Kidney capillary endothelial cell (primary cell): ENCODE data around the gene APCDD1.

ENCODE experiments used
- DNase-seq: peaks from one replicate; pipeline ENCODE4 v3.0.0-alpha.2; 2018; ENCODE audit warnings: low spot score

APCDD1 gene

DNA sequence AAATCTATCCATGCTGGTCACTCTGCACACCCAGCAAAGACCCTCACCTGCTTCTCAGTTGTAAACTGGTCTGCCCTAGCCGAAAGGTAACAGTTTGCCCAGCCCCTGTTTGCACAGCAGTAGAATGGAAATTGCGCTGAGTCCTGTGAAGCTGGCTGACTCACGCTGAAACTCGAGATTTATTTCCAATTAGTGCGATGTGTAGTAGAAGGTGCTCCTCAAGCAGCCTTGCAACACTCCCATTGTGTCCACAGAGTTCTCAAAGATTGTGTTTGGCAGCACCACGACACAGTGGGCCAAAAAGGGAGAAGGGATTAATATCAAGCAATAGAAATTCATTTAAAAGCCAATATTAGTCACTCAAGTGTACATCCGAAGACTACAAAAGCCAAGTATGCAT is 21.7 kb upstream of the APCDD1 start:
- no peak for DNase-seq

DNA sequence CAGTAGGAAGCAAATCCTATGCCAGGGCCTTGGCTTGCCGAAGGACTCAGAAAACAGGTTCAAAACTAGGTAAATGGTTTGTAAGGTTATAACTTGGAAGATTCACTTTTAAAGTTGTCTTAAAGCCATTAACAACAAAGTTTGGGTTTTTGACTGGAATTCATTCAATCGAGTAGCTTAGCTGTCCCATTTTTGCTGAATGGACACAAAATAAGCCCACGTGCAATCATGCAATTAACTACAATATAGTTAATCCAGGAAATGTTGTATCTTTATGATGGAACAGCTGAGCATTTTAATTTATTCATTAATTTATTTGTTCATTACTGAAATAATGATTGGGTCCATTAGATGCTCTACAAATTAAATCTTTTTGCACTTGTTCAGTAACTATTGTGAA is 18.3 kb upstream of the APCDD1 start:
- no peak for DNase-seq

GRCh38 chr18:10437837-10438236 is 16.6 kb upstream of the APCDD1 start:
- no peak for DNase-seq

DNA sequence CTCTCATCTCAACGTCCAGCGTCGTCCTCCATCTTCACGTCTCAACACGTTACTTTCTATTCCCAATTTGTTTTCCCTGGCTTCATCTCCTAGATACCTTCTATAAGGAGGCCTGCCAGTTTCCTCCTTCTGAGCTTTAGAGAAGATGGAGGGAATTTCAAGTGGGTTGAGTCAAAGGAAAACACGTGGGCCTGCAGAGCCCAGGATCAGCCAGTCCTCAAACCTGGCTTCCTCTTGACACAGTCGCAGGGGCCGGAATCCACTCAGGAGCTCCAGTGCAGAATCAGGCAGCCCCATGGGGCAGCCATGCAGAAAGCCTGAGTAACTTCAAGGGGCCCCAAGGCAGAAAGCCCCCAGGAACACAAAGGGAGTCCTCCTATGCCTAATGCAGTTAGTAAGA is 14.5 kb upstream of the APCDD1 start:
- DNase-seq: no peak

DNA sequence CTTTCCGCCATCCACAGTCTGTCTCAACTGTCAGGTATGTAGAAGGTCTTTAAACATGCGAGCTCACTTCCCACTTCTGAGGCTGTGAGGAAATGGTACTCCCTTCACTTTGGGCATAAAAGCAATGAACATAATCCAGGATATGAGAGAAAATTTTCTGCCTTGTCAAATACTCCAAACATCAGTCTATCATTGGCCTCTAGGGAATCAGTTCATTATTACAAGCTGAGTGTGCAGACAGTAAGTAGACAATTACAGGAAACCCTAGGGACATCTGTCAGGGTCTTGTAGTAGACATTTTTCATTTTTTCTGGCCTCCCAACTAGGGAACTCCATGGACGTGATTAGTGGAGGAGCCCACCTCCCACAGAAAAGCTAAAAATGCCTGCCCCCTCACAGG is 13.6 kb upstream of the APCDD1 start:
- no peak for DNase-seq

GRCh38 chr18:10441472-10441871 is 13.0 kb upstream of the APCDD1 start:
- no peak for DNase-seq

DNA sequence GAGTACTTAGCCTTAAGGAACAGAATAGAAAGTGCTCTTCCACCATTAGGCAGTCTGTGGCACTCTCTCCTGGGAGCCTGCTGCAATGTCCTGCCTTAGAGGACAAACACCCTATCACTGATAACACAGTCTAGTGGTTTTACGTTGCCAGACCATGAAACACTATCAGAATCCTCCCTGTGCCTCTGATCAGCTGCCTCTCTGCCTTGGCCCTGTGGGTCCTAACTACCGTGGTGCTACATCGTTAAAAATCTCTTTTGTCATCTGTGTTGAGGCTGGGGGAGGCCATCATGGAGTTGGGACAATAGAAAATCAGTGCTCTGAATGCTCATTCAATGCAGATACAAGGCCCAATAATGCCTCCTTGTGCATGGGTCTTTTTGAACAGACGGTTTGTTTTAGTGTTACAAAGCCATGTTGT is 11.9 kb upstream of the APCDD1 start:
- DNase-seq: no peak

DNA sequence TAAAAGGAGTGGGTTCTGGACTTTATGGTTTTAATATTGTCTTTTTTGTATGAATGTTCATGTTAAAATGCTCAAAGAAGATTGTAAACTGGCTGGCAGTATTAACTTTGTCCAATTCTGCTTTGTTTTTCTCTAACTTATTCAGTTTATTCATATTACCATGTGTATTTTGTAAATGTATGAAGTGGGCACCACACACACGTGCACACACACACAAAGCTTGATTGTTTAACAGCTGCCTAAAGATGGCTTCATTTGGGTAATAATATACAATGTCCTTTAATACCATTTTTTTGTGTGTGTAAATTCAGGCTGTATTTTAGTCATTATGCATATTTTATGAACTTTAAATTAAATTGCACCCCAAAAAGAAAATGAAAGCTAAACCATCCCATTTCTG is 11.4 kb upstream of the APCDD1 start:
- no peak for DNase-seq

DNA sequence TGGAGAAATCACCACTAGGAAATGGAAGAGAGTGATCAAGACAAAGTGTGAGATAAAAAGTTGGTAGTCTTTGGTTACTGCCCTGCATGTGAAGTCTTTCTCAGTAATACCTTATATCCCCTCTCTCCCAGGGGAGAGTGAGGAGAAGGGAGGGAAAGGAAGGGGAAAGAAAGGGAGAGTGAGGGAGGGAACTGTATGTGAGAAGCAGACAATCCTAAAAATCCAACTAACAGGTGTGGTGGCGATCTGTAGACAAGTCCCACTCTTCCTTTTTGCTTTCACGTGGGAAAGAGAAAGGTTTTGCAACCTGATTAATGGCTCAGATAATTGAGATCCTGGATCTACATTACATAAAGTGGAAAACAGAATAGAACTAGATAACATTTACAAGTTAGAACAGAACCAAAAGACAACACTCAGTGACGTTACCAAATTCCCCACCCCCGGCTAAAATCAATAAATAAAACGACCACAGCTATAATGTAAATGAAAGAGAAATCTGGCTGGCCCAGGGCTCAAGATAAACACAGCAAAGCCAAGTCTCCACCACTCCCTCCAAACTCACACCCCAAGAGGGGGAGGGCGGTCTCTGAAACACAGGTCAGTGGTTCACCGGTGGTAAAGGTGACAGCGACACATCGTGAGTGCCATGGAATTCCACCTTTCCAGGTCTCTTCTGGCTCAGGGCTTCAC is 10.0 kb upstream of the APCDD1 start:
- DNase-seq: no peak

DNA sequence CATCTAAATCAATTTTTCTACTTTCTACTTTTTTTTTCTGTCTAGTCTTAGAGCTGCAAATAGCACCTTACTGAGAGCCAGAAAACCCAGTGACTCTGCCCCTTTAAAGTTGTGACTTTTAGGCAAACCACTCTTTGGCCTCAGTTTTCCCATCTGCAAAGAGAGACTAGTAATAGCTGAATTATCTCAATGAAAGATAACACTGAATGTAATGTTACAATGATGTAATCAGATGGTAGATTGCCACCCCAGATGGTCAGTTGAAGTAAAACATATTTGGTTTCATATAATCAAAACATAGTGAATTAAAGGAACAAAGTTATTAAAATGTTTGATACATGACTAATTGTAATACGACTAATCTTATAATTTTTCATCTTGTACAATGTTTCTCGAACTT is 5.0 kb upstream of the APCDD1 start:
- DNase-seq: no peak

- no peak for DNase-seq
Measured at GRCh38 chr18:10450986-10451385, 3.4 kb upstream of the APCDD1 start.

DNA sequence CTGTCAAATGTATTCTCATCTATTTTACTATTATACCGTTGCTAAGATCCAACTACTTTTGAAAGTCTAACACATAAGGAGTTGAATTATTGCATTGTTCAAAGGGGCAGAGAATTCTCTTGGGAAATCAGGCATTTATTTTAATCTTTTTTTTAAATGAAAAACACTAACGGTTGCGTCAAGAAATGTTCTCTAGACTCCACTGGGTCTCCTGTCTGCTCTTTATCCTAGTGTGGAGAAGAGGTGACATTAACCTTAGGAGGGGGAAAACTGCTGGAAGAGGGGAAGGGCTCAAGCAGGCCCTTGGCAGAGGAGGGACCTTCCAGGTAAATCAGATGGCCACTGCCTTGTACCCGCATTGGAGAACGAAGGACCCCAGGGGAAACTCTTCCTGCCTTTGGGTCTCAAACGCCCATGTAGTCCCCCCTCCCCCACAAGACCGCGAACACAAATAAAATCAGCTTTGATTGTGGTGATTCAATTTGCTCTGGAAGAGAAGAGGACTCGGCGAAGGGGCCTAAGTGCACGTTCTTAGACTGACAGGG is 1.1 kb upstream of the APCDD1 start:
- no peak for DNase-seq

- no peak for DNase-seq
Measured at GRCh38 chr18:10454681-10455557, 484 bp downstream of the APCDD1 start.

GRCh38 chr18:10455726-10456453 is 1.5 kb downstream of the APCDD1 start:
- DNase-seq: no peak

DNA sequence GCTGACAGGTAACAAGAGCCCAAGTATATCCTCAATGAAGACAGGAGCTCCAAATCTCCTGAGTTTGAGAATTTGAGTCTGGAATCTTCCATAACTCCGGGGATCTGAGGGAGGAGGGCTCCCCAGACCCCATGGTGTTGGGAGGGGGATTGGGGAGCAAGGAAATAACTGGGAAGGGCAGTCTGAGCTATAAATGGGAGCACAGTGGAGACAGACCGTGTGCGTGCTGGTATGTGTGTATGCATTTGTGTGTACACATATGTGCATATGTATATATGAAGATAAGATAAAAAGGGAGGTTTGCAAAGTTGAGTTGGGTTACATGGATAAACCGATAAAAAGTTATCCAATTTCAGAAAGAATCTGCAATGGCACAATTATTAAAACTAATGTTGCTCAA is 2.3 kb downstream of the APCDD1 start:
- DNase-seq: no peak

DNA sequence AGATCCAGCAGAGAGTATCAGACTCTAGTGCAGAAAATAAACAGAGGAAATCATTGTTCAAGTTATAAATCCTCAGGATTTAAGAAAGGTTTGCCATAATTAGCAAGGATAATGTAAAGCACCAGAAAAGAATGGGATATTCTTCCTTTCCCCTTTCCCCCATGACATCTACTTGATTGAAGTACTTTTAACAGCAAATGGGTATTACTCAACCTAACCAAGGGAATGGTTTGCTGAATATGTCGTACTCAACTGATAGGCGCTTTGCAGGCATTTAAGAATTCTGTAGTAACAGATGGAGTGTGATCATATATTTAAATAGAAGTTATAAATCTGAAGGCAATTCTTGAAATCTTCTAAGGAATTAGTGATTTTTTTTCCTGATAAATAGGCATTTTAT is 2.7 kb downstream of the APCDD1 start:
- DNase-seq: no peak

DNA sequence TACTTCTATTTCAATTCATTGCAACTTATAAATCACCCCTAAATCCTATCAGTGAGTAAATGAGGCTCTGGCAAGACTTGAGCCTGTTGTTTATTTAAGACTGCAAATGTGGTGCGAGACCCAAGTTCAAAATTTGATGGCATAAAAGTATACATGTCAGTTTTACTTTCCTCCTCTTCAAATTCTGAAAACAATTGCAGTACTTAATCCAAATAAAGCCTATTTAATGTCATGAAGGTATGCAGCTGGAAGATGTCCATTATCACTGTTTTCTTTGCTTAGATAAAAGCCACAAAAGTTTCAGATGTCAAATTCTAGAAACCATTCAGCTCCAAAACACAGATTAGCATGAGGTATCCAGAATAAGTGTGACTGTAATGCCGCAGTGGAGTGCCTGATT is 3.3 kb downstream of the APCDD1 start:
- no peak for DNase-seq

DNA sequence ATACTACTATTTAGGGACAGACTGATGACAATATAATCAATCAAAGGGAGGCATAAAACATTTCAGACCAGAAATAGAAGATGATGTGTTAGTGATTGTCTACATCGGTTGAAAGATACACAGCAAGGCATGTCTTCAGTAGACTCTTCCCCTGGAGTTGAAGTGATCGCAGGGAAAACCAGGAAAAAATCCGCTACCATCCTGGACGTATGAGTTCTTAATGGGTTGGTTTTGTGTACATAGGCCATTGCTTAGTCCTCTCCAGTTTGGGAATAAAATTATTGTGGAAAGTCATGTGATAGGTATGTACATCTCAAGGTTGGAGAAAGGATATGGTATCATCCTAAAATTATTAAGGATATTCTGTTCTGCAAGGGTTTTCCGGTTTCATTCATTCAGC is 4.3 kb downstream of the APCDD1 start:
- no peak for DNase-seq

DNA sequence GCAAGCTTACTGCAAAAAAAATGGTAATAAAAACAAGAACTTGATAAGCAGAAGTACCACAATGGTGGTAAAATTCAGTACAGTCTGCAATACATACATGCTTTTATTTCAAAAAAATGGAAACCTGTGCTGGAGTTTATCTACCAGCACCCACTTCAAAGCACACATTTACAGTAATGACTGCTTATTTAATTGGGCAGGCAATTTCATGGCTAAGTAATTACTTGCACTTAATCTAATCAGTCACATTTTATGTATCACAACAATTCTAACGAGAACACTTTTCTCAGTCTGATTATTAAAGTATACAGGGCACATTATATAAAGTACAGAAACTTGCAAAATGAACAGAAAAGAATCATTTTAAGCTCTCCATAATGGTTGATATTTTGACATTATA is 5.2 kb downstream of the APCDD1 start:
- no peak for DNase-seq

- DNase-seq: no peak
Measured at GRCh38 chr18:10460414-10461018, 6.1 kb downstream of the APCDD1 start.

DNA sequence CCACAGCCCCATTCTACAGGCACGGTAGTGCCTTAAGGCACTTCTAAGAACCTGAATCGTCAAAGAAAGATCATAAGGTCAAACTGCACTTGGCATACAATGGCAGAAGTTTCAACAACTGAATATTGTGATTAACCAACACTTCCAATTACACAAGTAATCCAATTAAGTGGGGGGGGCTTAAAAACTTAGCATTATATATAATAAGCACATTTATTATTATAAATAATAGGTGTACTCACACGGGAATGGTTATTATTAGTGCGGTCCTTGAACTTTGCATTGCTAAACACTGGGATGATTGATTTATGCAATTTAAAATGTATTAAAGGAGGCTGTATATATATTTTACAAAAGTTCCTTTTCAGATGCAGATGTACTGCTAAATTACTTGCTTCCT is 7.6 kb downstream of the APCDD1 start:
- no peak for DNase-seq

DNA sequence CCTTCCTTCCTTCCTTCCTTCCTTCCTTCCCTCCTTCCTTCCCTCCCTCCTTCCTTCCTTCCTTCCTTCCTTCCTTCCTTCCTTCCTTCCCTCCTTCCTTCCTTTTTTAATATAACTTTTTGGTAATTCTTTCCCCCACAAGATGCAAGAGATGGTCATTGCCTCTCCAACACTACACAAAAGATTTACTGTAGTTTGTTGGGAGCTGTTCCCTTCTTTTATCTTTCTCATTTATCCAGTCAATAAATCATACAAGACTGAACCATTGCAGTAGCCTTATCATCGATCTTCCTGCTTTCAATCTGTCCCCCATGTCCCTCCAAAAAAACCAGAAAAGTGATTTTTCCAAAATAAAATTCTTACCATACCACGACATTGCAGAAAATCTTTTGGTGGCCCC is 8.2 kb downstream of the APCDD1 start:
- DNase-seq: no peak
